NCI-H2196 (cell line): ENCODE measurements around the gene TSPAN7.

ENCODE experiments used
- DNase-seq: peaks from one replicate; lab custom pipeline; 2025; ENCODE audit not compliant: unreplicated experiment; lab: John Stamatoyannopoulos, UW

TSPAN7 gene

DNA sequence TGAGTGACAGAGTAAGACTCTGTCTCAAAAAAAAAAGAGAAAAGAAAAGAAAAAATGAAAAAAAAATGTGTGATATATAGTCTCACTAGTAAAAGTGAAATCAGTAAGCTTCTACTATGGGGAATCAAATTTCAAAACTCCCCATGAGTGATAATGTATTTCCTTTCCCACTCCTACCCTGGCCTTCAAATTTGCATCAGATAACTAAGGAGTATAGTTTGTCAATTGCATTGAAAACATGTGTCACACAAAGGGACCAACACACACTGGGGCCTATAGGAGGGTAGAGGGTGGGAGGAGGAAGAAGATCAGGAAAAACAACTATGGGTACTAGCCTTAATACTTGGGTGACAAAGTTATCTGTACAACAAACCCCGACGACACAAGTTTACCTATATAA is 118.4 kb downstream of the TSPAN7 start:
- no peak for DNase-seq

DNA sequence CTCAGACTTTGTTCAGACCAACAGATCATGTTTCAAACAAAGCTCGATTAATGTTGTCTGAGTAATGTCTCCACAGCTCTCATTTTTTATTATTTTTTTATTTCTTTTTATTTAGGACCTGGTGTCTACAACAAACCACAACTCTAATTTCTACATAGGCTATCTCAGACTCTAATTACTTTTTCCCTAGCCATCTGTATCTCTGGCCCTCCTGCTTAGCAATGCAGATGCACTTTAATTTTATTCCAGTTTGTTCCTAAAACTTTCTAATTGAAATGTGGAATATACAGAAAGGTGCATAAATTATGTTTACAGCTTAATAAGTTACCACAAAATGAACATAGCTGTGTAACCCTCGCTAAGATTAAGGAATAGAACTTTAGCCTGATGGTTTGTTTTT is 120.8 kb downstream of the TSPAN7 start:
- no peak for DNase-seq

DNA sequence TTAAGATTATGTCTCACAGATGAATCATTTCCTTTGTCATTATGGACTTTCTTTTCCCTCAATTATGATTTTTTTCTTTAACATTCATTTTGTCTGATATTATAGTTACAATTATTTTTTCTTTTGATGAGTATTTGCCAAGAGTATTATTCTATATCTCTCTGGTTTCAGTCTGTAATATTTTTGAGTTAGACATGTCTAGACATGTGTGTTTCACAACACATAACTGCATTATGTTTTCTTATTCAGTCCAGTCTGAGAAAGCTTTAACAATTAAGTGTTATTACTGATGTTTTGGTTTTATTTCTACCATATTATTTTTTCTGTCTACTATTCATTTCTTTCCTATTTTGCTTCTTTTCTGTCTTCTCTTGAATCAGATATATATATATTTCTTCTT is 131.6 kb downstream of the TSPAN7 start:
- no peak for DNase-seq

DNA sequence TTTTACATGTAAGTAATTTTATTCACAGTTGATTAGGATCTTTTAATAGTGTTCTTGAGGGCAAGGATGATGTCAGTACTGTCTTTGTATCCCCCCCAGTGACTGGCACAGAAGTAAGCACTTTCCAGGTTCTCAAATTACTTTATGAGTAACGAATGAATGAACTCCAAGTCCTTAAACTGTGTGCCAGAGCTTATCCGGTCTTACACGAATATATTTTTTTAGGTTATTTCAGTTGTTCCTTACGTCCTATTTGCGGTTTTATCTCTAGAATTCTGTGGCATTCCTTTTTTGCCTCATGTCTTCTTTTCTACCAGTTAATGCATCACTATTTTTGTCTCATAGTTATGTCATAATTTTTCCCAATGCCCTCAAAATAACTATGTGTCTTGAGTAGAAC is 133.1 kb downstream of the TSPAN7 start:
- no peak for DNase-seq

DNA sequence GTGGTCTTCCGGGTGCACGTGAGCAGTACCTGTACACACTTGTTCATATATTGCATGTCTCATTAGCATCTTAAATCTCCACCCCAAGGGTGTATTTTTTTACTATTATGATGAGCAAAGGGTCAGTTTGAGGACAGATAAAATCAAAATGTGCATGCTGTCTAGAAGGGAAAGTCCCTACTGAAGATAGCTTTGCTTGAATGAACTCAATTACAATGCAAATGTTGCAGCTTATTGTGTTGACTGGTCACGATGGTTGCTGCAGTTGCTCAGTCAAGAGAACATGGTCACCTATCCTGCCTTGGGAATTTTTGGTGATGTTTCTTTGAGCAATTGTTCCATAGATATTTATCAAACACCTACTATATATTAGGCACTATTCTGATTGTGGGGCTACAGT is 136.1 kb downstream of the TSPAN7 start:
- DNase-seq, result no peak

DNA sequence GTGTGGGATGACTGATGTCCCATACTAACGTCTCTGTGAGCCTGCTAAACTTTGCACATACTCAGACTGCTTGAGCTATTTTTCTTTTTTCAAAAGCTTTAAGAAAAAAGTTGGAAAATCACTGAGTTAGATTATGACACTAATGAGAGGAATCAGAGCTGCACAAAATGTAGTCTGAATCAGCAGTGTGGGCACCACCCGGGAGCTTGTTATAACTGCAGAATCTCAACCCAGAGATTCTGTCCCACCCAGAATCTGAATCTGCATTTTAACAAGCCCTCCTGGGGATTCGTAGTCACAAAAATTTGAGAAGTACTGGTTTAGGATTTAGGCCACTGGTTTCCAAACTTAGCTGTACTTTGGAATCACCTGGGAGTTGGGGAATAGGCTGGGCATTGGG is 137.8 kb downstream of the TSPAN7 start:
- no peak for DNase-seq

DNA sequence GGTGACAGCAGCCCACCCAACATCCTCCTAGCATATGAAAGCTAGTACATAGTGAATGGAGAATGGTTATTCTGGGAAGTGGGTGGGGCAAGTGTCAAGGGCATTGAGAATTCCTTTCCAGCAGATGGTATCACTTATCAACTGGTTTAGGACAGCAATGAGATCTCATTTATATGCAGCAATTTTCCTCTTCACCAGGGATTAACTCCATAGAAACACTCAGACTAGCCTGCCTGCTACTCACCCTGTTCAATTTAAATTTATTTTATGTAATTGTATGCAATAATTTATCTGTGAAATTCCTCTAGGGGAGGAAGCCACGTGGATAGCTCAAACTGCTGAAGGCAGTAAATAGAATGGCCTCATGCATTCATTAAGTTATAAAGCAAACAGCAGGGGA is 138.4 kb downstream of the TSPAN7 start:
- DNase-seq, result no peak

DNA sequence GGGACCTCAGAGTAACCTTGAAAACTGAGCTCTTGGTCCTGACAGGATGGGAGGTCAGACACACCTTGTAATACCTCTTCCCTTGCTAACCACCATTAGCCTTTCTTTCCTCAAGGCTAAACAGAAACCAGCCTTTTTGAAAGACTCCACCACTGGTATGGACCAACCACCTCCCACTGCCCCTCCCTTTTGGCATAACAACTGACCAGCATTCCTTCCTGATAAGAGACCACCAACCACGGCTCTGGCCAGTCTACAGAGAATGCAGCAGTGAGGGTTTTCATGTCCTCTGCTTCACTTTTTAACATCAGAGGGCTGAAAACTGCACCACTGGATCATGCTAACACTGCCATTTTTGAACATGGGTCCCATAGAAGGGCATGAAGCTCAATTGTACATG is 139.7 kb downstream of the TSPAN7 start:
- no peak for DNase-seq

DNA sequence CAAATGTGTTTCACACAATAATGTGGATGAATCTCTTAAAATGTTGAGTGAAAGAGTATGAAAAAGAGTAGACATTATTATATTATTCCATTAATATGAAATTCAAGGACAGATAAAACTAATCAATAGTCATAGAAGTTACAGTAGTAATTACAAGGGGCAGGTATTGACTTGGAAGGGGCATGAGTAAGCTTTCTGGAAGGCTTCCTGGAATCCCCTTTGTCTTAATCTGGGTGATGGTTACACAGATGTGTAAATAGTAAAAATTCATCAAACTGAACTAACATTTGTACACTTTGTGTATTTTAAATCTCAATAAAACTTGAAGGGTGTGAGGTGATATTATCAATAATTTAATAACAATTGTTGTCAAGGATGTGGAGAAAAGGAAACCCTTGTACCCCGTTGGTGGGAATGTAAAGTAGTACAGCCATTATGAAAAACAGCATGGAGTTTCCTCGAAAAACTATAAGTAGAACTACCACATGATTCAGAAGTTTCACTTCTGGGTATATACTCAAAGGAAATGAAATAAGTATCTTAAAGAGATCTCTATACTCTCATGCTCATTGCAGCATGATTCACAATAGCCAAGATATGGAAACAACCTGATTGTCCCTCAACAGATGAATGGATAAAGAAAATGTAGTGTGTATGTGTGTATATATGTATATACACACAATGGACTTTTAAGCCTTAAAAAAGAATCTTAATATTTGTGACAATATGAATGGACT is 143.0 kb downstream of the TSPAN7 start:
- no peak for DNase-seq

DNA sequence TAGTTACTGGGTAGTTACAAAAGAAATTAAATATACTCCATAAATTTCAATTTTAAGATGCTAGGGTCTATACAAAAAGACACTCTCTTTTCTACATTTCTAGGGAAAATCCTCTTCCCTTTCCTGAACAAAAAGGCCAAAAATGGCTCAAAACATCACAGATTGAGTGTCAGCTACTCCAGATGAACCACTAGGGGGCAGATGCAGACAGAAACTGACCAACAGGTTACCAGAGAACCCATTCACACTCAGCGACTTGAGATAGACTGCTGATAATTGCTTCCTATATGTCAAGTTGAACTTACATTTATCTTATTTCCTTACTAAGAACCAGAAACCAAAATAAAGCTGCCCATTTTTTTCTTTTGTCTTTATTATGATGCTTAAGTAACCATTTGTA is 156.5 kb downstream of the TSPAN7 start:
- no peak for DNase-seq

DNA sequence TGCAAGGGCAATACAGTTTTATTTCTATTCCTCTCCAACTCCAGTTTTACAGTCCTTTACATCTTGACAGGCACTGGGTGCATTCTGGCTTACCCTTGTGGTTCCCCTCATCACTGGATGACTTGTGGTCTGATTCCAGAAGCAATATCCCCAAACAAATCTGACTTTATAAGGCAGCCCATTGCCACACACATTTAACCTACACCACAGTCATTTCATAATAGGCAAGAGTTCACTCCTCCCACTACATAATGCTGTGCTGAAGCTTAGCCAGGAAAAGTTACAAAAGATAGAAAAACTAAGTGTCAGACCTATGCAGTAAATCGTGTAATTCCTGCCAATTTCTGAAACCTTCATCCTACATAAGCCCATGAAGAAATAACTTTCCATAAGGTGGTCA is 157.0 kb downstream of the TSPAN7 start:
- DNase-seq, result no peak

DNA sequence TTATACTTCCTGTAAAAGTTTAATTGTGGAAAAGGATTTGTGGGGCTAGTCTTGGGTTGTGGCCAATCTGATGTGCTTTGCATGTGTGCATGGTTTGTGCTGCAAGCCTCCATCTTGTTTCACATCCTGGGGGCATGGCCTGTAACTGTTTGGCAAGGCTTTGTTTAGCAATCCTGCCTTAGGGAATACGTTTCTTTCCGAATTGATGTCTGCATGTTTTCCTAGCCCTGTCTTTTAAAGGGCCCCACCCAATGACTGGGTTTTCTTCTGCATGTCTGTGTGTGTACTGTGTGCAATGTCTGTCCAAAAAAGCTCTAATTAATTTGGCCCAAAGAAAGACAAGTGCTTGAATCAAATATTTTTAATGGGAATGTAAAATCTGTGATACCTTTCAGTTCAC is 165.3 kb downstream of the TSPAN7 start:
- DNase-seq, result no peak

DNA sequence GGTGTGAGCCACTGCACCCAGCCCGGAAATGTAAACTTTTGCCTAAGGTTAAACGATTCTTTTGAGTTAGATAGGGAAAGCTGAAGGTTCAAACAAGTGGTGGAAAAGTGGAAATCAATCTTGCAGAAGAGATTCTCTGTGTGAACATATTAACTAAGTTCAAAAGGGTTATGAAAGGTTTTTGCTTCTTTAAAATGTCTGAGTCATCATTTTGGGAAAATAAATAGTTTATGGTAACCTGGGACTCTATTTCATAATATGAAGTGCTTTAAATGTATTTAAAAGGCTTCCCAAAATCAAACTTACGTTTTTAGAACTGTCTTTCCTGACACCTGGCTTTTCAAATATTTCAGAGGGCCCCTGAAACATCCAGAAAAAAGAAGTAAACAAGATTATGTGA is 166.3 kb downstream of the TSPAN7 start:
- DNase-seq, result no peak

DNA sequence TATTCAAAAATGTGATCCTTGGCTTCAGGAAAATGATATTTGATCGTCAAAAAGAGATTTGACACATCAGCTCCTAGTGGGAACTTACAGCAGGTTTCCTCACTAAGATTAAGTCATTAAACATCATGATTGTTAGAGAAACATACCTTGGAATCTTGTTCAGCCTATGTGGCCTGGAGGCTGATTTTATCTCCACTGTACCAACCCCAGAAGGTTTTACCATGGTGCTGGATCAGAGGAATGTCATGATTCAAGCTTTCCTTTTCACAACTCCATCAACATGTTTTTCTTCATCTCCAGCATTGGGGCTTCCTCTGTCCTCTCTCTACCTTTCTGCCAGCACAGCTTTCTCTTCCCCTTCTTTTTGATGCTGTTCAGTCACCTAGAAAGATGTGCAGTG is 171.5 kb downstream of the TSPAN7 start:
- DNase-seq, result no peak
